Liver (tissue), 9 donors: ENCODE results near the gene PHF21B. TPM values are rescaled to one million over a fixed set of nuclear protein-coding genes. Genes with fewer than 3 reads are reported as not detected.

ENCODE experiments used
- DNase-seq: peaks from one replicate; pipeline ENCODE4 v3.0.0-alpha.2; 2017; ENCODE audit warnings: low spot score
- H3K27ac ChIP-seq, 2 donors: one replicate each; pipeline ENCODE4 v1.7.0; 2013; ENCODE audit warnings: inconsistent platforms in 2 of 2, low read length in 2 of 2, control low read depth in 1 of 2, low read depth in 1 of 2, mild to moderate bottlenecking in 1 of 2
- H3K27me3 ChIP-seq, 4 donors: one replicate each; pipeline versions ENCODE4 v1.6.1 to v1.7.0; 2013; ENCODE audit warnings: low read length in 3 of 4, inconsistent platforms in 1 of 4, mild to moderate bottlenecking in 1 of 4, moderate library complexity in 1 of 4; ENCODE audit not compliant: control insufficient read depth in 4 of 4, insufficient read depth in 4 of 4
- H3K36me3 ChIP-seq, 4 donors: one replicate each; pipeline versions ENCODE4 v1.6.1 to v1.7.0; 2013; ENCODE audit warnings: low read length in 3 of 4, mild to moderate bottlenecking in 3 of 4, low read depth in 1 of 4, moderate library complexity in 1 of 4; ENCODE audit not compliant: control insufficient read depth in 4 of 4, insufficient read depth in 3 of 4
- H3K4me1 ChIP-seq, 4 donors: one replicate each; pipeline versions ENCODE4 v1.6.1 to v1.7.0; 2013; ENCODE audit warnings: low read length in 3 of 4, mild to moderate bottlenecking in 3 of 4, moderate library complexity in 1 of 4; ENCODE audit not compliant: control insufficient read depth in 4 of 4, insufficient read depth in 4 of 4
- H3K4me3 ChIP-seq, 3 donors: one replicate each; pipeline versions ENCODE4 v1.6.1 to v1.7.0; 2013; ENCODE audit warnings: low read length in 3 of 3, control low read depth in 1 of 3, low read depth in 1 of 3, mild to moderate bottlenecking in 1 of 3
- H3K9ac ChIP-seq, 2 donors: one replicate each; pipeline ENCODE4 v1.7.0; 2013; ENCODE audit warnings: low read length in 2 of 2, mild to moderate bottlenecking in 2 of 2, moderate library complexity in 2 of 2, control low read depth in 1 of 2, low read depth in 1 of 2
- H3K9me3 ChIP-seq, 4 donors: one replicate each; pipeline versions ENCODE4 v1.6.1 to v1.7.0; 2013; ENCODE audit warnings: low read length in 3 of 4; ENCODE audit not compliant: control insufficient read depth in 4 of 4
- EGR1 ChIP-seq, 2 donors: IDR thresholded peaks; 2 replicates each; pipeline ENCODE4 v1.6.1; 2016 to 2018; ENCODE audit warnings: antibody characterized with exemption in 2 of 2, low read depth in 2 of 2
- FOXA1 ChIP-seq: IDR thresholded peaks from 2 replicates; pipeline ENCODE4 v1.6.1; 2016; ENCODE audit warnings: antibody characterized with exemption
- FOXA2 ChIP-seq: IDR thresholded peaks from 2 replicates; pipeline ENCODE4 v1.6.1; 2016; ENCODE audit warnings: antibody characterized with exemption
- GABPA ChIP-seq, 2 donors: IDR thresholded peaks in 1 of 2; conservative IDR thresholded peaks in 1 of 2; 2 replicates each; pipeline ENCODE4 v1.6.1; 2016; ENCODE audit warnings: antibody characterized with exemption in 2 of 2, mild to moderate bottlenecking in 1 of 2, moderate library complexity in 1 of 2
- HNF4G ChIP-seq: IDR thresholded peaks from 2 replicates; pipeline ENCODE4 v1.6.1; 2016; ENCODE audit warnings: antibody characterized with exemption
- JUND ChIP-seq, 2 donors: IDR thresholded peaks; 2 replicates each; pipeline ENCODE4 v1.6.1; 2016; ENCODE audit warnings: antibody characterized with exemption in 2 of 2
- RXRA ChIP-seq, 2 donors: IDR thresholded peaks; 2 replicates each; pipeline ENCODE4 v1.6.1; 2017 to 2018; ENCODE audit warnings: antibody characterized with exemption in 2 of 2, mild to moderate bottlenecking in 1 of 2
- SP1 ChIP-seq: IDR thresholded peaks from 2 replicates; pipeline ENCODE4 v1.6.1; 2018; ENCODE audit warnings: antibody characterized with exemption, mild to moderate bottlenecking
- TAF1 ChIP-seq: conservative IDR thresholded peaks from 2 replicates; pipeline ENCODE4 v1.6.1; 2016; ENCODE audit warnings: antibody characterized with exemption, mild to moderate bottlenecking
- YY1 ChIP-seq: IDR thresholded peaks from 2 replicates; pipeline ENCODE4 v1.6.1; 2016; ENCODE audit warnings: antibody characterized with exemption, mild to moderate bottlenecking
- WGBS: extraction: QIAGEN DNeasy Blood & Tissue Kit; methylation state at CpG from one replicate; pipeline ENCODE4 v1.1.7; 2013; 5-methylcytosine and 5-hydroxymethylcytosine counted together
- polyA plus RNA-seq, 2 donors: library from polyadenylated mRNA; stranded (reverse) in 1 of 2; unstranded in 1 of 2; fragments of 200-250 nt in 1 of 2; fragments of >200 nt in 1 of 2; fragmentation: Nextera tagmentation in 1 of 2; extraction: Ambion mirVana in 1 of 2; gene quantifications; one replicate each; pipeline versions ENCODE4 v1.2.1 to v1.2.3, GENCODE V29; 2013 to 2015
- total RNA-seq, 2 donors: library from RNA; depleted of rRNA; stranded (reverse); fragments of >200 nt; gene quantifications; one replicate each; pipeline ENCODE4 v1.2.3, GENCODE V29; 2014
- TF ChIP-seq, protein P1 (sequence below): IDR thresholded peaks from 2 replicates; pipeline ENCODE4 v1.6.1; 2016; ENCODE audit warnings: antibody characterized with exemption, mild to moderate bottlenecking
- TF ChIP-seq, protein P2 (sequence below): IDR thresholded peaks from 2 replicates; pipeline ENCODE4 v1.6.1; 2016; ENCODE audit warnings: antibody characterized with exemption
- TF ChIP-seq, protein P3 (sequence below): IDR thresholded peaks from 2 replicates; pipeline ENCODE4 v1.6.1; 2016; ENCODE audit warnings: antibody characterized with exemption
- TF ChIP-seq, protein P4 (sequence below): IDR thresholded peaks from 2 replicates; pipeline ENCODE4 v1.6.1; 2016; ENCODE audit warnings: antibody characterized with exemption
- donor health status: healthy.
- donor health status: healthy.
- donor health status: healthy.
- donor health status: healthy.
- donor health status: healthy.

The PHF21B gene
- total and polyA plus RNA-seq, 4 donors, result not detected

DNA sequence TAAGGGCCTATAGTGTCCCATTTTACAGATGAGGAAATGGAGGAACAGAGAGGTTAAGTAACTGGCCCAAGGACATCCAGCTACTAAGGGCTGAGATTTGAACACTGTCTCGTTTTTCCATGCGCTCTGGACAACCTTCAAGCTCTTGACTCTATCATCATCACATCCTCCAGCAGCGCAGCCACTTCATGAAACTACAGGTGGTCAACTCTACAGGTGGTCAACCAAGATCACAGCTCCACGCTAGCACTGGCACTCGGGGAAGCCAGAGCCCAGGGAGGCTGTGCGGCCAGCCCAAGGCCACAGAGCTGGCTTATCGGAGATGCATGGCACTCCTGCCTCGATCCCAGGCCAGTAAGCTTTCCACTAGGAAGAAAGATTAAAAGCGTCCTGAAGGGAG is 40.0 kb downstream of the PHF21B start (continued):
- TF ChIP-seq, protein P1, sequence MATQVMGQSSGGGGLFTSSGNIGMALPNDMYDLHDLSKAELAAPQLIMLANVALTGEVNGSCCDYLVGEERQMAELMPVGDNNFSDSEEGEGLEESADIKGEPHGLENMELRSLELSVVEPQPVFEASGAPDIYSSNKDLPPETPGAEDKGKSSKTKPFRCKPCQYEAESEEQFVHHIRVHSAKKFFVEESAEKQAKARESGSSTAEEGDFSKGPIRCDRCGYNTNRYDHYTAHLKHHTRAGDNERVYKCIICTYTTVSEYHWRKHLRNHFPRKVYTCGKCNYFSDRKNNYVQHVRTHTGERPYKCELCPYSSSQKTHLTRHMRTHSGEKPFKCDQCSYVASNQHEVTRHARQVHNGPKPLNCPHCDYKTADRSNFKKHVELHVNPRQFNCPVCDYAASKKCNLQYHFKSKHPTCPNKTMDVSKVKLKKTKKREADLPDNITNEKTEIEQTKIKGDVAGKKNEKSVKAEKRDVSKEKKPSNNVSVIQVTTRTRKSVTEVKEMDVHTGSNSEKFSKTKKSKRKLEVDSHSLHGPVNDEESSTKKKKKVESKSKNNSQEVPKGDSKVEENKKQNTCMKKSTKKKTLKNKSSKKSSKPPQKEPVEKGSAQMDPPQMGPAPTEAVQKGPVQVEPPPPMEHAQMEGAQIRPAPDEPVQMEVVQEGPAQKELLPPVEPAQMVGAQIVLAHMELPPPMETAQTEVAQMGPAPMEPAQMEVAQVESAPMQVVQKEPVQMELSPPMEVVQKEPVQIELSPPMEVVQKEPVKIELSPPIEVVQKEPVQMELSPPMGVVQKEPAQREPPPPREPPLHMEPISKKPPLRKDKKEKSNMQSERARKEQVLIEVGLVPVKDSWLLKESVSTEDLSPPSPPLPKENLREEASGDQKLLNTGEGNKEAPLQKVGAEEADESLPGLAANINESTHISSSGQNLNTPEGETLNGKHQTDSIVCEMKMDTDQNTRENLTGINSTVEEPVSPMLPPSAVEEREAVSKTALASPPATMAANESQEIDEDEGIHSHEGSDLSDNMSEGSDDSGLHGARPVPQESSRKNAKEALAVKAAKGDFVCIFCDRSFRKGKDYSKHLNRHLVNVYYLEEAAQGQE, result no peak

DNA sequence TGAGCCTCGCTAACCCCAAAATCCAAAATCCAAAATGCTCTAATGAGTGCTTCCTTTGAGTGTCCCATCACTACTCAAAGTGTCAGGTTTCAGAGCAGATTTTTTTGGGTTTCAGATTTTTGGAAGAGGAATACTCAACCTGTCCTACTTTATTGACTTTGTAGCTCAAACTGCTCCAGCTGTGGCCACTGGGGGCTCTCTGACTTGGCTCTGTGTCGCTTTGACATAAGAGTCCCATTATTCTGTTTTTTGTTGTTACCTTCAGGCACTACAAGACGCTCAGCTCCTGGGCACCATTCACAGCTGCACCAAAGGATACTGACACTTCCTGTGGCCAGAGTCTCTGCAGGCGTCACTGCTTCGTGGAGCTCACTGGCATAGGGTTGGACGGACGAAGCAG is 41.1 kb downstream of the PHF21B start:
- H3K4me3 ChIP-seq, result no peak overlapping the region
- DNase-seq, result no peak
- no peaks in the 10 kb centered on the region for H3K9me3 ChIP-seq
- 73% methylated on average over 7 of the region's 7 CpGs for WGBS
- no peak overlapping the region for H3K27ac ChIP-seq
- no peak overlapping the region for H3K9ac ChIP-seq
- TF ChIP-seq, protein P2, sequence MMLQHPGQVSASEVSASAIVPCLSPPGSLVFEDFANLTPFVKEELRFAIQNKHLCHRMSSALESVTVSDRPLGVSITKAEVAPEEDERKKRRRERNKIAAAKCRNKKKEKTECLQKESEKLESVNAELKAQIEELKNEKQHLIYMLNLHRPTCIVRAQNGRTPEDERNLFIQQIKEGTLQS, result no peak
- TF ChIP-seq, protein P3, sequence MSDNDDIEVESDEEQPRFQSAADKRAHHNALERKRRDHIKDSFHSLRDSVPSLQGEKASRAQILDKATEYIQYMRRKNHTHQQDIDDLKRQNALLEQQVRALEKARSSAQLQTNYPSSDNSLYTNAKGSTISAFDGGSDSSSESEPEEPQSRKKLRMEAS, result no peak
- TF ChIP-seq JUND (IDR thresholded peaks at IDR 0.05) (no peak), GABPA (IDR thresholded peaks at IDR 0.05 in 1 of 2, conservative IDR thresholded peaks at IDR 0.05 in 1 of 2) (no peak), FOXA1 (no peak), TAF1 (no peak), EGR1 (IDR thresholded peaks at IDR 0.05; ENCODE audit: low read depth in 2 of 2) (no peak)
- TF ChIP-seq, protein P1, result no peak
- TF ChIP-seq, protein P4, sequence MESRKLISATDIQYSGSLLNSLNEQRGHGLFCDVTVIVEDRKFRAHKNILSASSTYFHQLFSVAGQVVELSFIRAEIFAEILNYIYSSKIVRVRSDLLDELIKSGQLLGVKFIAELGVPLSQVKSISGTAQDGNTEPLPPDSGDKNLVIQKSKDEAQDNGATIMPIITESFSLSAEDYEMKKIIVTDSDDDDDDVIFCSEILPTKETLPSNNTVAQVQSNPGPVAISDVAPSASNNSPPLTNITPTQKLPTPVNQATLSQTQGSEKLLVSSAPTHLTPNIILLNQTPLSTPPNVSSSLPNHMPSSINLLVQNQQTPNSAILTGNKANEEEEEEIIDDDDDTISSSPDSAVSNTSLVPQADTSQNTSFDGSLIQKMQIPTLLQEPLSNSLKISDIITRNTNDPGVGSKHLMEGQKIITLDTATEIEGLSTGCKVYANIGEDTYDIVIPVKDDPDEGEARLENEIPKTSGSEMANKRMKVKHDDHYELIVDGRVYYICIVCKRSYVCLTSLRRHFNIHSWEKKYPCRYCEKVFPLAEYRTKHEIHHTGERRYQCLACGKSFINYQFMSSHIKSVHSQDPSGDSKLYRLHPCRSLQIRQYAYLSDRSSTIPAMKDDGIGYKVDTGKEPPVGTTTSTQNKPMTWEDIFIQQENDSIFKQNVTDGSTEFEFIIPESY, result no peak
- no peaks in the 10 kb centered on the region for H3K4me1 ChIP-seq
- no peaks in the 10 kb centered on the region for H3K27me3 ChIP-seq
- no peaks in the 10 kb centered on the region for H3K36me3 ChIP-seq

DNA sequence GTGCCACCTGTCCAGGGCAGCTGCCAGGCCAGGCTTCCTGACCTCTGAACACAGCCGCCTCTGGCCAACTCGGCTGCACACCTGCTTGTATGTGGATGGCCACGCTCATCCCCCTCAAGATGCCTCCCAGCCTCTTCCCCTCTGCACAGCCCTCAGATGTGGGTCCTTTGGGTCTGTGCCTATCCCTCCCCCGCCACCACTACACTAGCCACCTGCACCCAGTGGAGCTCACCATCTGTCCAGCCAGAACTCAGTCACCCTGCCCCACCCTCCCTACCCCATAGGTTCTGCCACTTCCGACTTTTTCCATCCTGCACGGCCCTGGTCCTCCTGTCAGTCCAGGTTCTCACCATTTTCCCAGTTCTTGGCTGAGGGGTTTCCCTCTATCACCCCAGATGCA is 44.6 kb downstream of the PHF21B start:
- no peaks in the 10 kb centered on the region for H3K4me1 ChIP-seq
- H3K27ac ChIP-seq, result no peak overlapping the region
- no peak overlapping the region for H3K4me3 ChIP-seq
- DNase-seq, result no peak
- peaks cover 0 to 5% (median 0%) of the 10 kb centered on the region in 4 donors for H3K27me3 ChIP-seq
- 79% methylated on average over 6 of the region's 6 CpGs for WGBS
- no peak overlapping the region for H3K9ac ChIP-seq
- no peaks in the 10 kb centered on the region for H3K9me3 ChIP-seq
- no peaks in the 10 kb centered on the region for H3K36me3 ChIP-seq
- TF ChIP-seq RXRA (IDR thresholded peaks at IDR 0.05) (no peak), FOXA1 (no peak), FOXA2 (no peak), TAF1 (no peak), SP1 (no peak), HNF4G (no peak), YY1 (no peak), GABPA (IDR thresholded peaks at IDR 0.05 in 1 of 2, conservative IDR thresholded peaks at IDR 0.05 in 1 of 2) (no peak)
- TF ChIP-seq, protein P4, result no peak
- TF ChIP-seq, protein P1, result no peak
